ENCODE data around the gene FBXO7. TPM values are rescaled to one million over a fixed set of nuclear protein-coding genes. Genes with fewer than 3 reads are reported as not detected.

FBXO7 gene
- total RNA-seq, 1 donor, result 67.4 TPM

- no peak overlapping the region for H3K4me3 ChIP-seq (ENCODE audit: low read depth, low read length)
- DNase-seq (ENCODE audit: low read depth), result no peak
- TF ChIP-seq, protein P1, sequence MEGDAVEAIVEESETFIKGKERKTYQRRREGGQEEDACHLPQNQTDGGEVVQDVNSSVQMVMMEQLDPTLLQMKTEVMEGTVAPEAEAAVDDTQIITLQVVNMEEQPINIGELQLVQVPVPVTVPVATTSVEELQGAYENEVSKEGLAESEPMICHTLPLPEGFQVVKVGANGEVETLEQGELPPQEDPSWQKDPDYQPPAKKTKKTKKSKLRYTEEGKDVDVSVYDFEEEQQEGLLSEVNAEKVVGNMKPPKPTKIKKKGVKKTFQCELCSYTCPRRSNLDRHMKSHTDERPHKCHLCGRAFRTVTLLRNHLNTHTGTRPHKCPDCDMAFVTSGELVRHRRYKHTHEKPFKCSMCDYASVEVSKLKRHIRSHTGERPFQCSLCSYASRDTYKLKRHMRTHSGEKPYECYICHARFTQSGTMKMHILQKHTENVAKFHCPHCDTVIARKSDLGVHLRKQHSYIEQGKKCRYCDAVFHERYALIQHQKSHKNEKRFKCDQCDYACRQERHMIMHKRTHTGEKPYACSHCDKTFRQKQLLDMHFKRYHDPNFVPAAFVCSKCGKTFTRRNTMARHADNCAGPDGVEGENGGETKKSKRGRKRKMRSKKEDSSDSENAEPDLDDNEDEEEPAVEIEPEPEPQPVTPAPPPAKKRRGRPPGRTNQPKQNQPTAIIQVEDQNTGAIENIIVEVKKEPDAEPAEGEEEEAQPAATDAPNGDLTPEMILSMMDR (IDR thresholded peaks at IDR 0.05; ENCODE audit: insufficient read depth, low read length), result no peak
Observed at GRCh38 chr22:32457031-32457430, 17.6 kb upstream of the FBXO7 start.

GRCh38 chr22:32462452-32462851, 12.2 kb upstream of the FBXO7 start:
- H3K4me3 ChIP-seq (ENCODE audit: low read depth, low read length), result no peak overlapping the region
- DNase-seq (ENCODE audit: low read depth), result no peak
- TF ChIP-seq, protein P1 (IDR thresholded peaks at IDR 0.05; ENCODE audit: insufficient read depth, low read length), result no peak

DNA sequence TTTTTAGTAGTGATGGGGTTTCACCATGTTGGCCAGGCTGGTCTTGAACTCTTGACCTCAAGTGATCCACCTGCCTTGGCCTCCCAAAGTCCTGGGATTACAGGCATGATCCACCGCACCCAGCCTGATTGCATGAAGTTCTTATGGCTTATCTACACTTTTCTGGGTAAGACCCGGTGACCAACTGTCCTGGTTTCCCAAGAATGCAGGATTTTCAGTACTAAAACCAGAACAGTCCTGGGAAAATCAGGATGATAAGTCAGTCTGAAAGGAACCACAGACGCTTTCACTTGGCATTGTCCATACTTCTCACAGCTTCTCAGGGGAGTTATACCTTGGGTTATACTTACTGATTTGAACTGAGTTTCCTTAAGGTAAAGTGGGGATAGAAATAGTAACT, 8.9 kb upstream of the FBXO7 start:
- DNase-seq (ENCODE audit: low read depth), result no peak
- TF ChIP-seq, protein P1 (IDR thresholded peaks at IDR 0.05; ENCODE audit: insufficient read depth, low read length), result no peak

GRCh38 chr22:32466496-32466895, 8.1 kb upstream of the FBXO7 start:
- no peak overlapping the region for H3K4me3 ChIP-seq (ENCODE audit: low read depth, low read length)
- TF ChIP-seq, protein P1 (IDR thresholded peaks at IDR 0.05; ENCODE audit: insufficient read depth, low read length), result no peak
- DNase-seq (ENCODE audit: low read depth), result no peak

More for the DNA sequence above, 8.9 kb upstream of the FBXO7 start:
- no peak overlapping the region for H3K4me3 ChIP-seq (ENCODE audit: low read depth, low read length)

- TF ChIP-seq, protein P1 (IDR thresholded peaks at IDR 0.05; ENCODE audit: insufficient read depth, low read length), result no peak
- peak; percentile 59 for DNase-seq (ENCODE audit: low read depth)
- H3K4me3 ChIP-seq (ENCODE audit: low read depth, low read length), result no peak overlapping the region
Observed at GRCh38 chr22:32469799-32470212, 4.8 kb upstream of the FBXO7 start.

- DNase-seq (ENCODE audit: low read depth), result peak; percentile 82
- TF ChIP-seq, protein P1 (IDR thresholded peaks at IDR 0.05; ENCODE audit: insufficient read depth, low read length), result peak; percentile 68
- H3K4me3 ChIP-seq (ENCODE audit: low read depth, low read length), result peak overlapping the region; percentile 96
Observed at GRCh38 chr22:32473388-32473952, 1.1 kb upstream of the FBXO7 start.

DNA sequence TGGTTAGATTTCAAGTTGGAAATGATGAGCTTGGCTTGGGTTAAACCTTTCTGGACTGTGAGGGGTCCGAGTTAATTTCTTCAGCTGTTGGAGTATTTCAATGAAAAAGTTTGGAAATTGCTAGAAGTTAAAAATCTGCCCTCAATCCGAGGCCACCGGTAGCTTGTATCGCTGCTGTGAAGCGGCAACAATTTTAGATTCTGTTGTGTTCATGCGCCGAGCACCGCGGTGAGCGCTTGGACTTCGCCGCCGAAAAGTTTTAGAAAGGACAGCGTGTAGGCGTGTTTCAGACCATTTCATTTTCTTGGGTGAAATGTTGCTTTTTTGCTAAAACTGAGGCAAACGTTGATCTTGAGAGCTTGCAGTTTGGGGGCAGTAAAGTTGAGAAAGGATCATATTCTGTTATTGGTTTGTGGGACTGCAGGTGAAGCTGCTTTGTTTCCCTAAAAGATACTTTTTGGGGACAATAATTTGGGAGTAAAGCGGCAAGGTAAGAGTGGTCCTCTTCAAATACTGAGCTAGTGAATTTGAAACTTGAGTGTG, 928 bp downstream of the FBXO7 start:
- peak overlapping the region; percentile 96 for H3K4me3 ChIP-seq (ENCODE audit: low read depth, low read length)
- no peak for DNase-seq (ENCODE audit: low read depth)
- TF ChIP-seq, protein P1 (IDR thresholded peaks at IDR 0.05; ENCODE audit: insufficient read depth, low read length), result no peak

All from fibroblast of the aortic adventitia (primary cell).